HAP-1 (cell line): ENCODE results near the gene SH3BGRL3.
A peak's percentile ranks its signal among the peaks of the same experiment; 100 is the strongest.
"Not testable (repeated sequence)": the region's sequence is repeated elsewhere in the genome, so short reads cannot be mapped to it uniquely, and the experiment has no call there.

Source experiments
- DNase-seq, 2 experiments: peaks; one replicate each; pipeline ENCODE4 v3.0.0-alpha.2; 2016 to 2020; ENCODE audit warnings: low spot score in 2 of 2
- H3K27me3 ChIP-seq: fragments of 250-450 bp; sonication (Bioruptor Pico); 2 replicates; pipeline ENCODE4 v1.5.1; 2020; ENCODE audit warnings: low read depth, mild to moderate bottlenecking, moderate library complexity
- H3K36me3 ChIP-seq: fragments of 250-450 bp; sonication (Bioruptor Pico); replicated peaks from 2 replicates; pipeline ENCODE4 v1.5.1; 2020; ENCODE audit warnings: mild to moderate bottlenecking
- H3K4me1 ChIP-seq: fragments of 250-450 bp; sonication (Bioruptor Pico); 2 replicates; pipeline ENCODE4 v1.5.1; 2020; ENCODE audit warnings: mild to moderate bottlenecking
- H3K4me3 ChIP-seq: fragments of 250-450 bp; sonication (Bioruptor Pico); 2 replicates; pipeline ENCODE4 v1.5.1; 2020; ENCODE audit warnings: mild to moderate bottlenecking, moderate library complexity
- H3K9me3 ChIP-seq: fragments of 250-450 bp; sonication (Bioruptor Pico); 2 replicates; pipeline ENCODE4 v1.5.1; 2020; ENCODE audit warnings: mild to moderate bottlenecking, moderate library complexity
- in situ Hi-C: fragments of 300-500 bp; cut with MboI; formaldehyde crosslinking; loops from 3 replicates; pipeline ENCODE4 v1.14.3; 2020; ENCODE audit warnings: low sequenced_read_pairs, inconsistent platforms, mixed read lengths

Gene SH3BGRL3

DNA sequence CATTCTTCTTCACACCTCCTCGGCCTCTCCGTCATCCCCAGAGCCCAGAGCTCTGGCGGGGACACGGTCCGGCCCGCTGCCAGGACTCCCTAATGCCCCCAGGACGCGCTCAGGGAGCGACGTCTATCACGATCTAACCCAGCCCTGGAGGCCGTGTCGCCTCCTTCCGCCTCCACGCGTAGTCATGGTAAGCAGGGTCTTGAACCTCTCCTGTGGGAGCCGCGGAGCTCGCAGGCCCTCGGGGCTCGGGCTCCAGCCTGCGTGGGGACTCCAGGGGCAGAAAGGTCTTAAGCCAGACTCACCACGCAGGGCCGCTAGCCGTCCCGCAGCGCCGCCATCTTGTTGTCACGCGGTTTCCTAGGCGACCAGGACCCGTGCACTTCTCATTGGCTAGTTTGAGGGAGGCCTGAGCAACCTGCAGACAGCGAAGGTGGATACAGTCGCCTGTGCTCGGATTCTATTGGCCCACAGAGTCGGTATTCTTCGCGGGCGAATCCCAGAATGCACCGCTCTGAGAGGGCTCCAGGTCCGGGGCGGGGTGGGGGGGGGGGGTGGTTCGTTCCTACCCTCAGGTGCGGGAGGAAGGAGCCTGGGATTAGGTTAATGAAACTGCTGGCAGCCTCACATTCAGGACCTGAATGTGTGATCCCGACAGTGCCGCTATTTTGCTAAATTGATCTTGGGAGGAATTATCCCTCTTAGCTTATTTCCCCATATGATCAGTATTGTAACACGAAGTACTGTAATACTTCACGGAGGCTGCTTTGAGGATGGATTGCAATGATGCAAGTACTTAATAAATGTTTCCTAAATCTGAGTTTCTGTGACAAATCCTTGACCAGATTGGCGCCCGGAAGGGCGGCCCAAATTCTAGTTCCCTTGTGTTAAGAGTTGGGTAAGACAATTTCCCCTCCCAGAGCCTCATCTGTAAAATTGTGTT is 26.7 kb downstream of the SH3BGRL3 start, which contains the start of gene UBXN11:
Gene UBXN11 (minus strand): TSS at position 347 of the 940 bp plus-strand sequence. CDS start 3,753 bp downstream, outside the sequence.
- Histone ChIP-seq H3K36me3 (no peaks in the 10 kb centered on the region), H3K9me3 (no peaks in the 10 kb centered on the region), H3K4me1 (peaks cover 8% of the 10 kb centered on the region), H3K27me3 (no peaks in the 10 kb centered on the region), H3K4me3 (peak within 1 kb of the TSS; percentile 82)
- in situ Hi-C loops: no loop called here
- DNase-seq: peak; percentile 97 to 98

- Histone ChIP-seq H3K4me1 (peaks cover 8% of the 10 kb centered on the region), H3K36me3 (no peaks in the 10 kb centered on the region), H3K9me3 (no peaks in the 10 kb centered on the region), H3K4me3 (no peak overlapping the region), H3K27me3 (no peaks in the 10 kb centered on the region)
- no peak for DNase-seq
- in situ Hi-C loops: no loop called here
Observed at GRCh38 chr1:26307363-26307781, 27.5 kb downstream of the SH3BGRL3 start.

DNA sequence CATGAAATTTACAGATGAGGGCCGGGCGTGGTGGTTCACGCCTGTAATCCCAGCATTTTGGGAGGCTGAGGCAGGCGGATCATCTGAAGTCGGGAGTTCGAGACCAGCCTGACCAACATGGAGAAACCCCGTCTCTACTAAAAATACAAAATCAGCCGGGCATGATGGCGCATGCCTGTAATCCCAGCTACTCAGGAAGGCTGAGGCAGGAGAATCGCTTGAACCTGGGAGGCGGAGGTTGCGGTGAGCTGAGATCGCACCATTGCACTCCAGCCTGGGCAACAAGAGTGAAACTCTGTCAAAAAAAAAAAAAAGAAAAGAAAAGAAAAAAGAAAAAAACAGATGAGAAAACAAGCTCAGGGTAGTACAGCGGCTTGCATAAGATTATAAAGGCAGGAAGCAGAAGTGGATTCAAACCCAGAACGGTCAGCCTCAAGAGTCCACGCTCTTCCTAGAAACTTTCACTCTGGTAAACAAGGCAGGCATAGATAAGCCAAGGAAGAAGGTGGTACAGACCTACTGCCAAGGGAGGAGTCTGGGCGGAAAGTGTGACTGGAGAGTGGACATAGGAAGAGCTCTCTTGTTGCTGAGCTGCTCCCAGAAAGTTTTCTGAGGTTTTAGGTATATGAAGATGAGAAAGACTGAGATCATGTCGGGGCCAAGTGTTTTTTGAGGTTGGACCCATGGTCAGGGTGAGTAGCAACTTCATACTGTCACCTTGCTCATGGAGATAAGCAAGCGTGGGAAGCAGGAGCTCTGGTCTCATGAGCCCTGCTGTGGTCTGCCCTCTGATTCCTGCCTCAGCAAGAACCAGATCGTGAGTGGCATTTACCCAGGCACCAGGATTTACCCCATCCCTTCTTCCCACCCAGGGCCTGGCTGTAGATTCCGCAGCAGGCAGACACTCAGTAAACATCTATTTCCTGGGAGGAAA is 28.3 kb downstream of the SH3BGRL3 start:
- H3K9me3 ChIP-seq, H3K36me3 ChIP-seq, in situ Hi-C loops, DNase-seq, H3K4me1 ChIP-seq, H3K4me3 ChIP-seq, H3K27me3 ChIP-seq: not testable (repeated sequence)

DNA sequence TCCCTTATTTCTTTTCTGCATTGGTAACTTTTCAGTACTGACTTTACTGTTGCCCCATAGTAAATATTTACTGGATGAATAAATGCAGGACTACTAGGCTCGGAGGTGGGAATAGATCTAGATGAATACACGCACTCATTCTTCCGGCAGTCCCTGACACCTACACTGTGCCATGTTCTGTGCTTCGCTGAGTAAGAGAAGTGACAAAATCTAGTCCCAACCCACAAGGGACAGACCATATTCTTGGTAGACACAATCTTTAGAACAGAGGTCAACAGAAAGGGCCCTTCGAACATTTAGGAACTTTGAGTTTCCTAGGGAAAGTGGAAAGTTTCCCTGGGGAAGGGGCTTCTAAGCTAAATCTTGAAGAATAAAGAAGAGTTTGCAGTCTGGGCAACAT is 34.6 kb downstream of the SH3BGRL3 start:
- in situ Hi-C loops: no loop called here
- no peak for DNase-seq
- Histone ChIP-seq H3K4me3 (no peak overlapping the region), H3K27me3 (no peaks in the 10 kb centered on the region), H3K4me1 (no peaks in the 10 kb centered on the region), H3K36me3 (no peaks in the 10 kb centered on the region), H3K9me3 (no peaks in the 10 kb centered on the region)

- no peaks in the 10 kb centered on the region for H3K27me3 ChIP-seq
- no peaks in the 10 kb centered on the region for H3K4me1 ChIP-seq
- H3K36me3 ChIP-seq: no peaks in the 10 kb centered on the region
- DNase-seq: no peak
- no peak overlapping the region for H3K4me3 ChIP-seq
- H3K9me3 ChIP-seq: no peaks in the 10 kb centered on the region
- in situ Hi-C loops: no loop called here
Observed at GRCh38 chr1:26315874-26316850, 36.3 kb downstream of the SH3BGRL3 start.

DNA sequence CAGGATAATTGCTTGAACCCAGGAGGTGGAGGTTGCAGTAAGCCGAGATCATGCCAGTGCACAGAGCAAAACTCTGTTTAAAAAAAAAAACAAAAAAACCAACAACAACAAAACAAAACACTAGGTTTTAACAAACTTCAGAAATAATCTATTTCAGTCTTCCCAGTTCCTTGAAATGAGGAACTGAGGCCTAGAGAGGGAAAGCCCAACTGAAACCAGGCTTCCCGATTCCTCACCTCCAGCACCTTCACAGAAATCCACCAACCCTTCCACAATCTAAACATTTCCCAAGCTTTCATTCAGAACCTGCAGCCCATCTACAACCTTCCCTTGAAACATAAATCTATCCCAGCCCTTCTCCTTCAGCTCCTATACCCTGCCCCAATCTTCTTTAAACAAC is 37.3 kb downstream of the SH3BGRL3 start:
- Histone ChIP-seq H3K27me3 (no peaks in the 10 kb centered on the region), H3K36me3 (no peaks in the 10 kb centered on the region), H3K4me1 (no peaks in the 10 kb centered on the region), H3K9me3 (no peaks in the 10 kb centered on the region), H3K4me3 (no peak overlapping the region)
- DNase-seq: no peak
- in situ Hi-C loops: no loop called here

DNA sequence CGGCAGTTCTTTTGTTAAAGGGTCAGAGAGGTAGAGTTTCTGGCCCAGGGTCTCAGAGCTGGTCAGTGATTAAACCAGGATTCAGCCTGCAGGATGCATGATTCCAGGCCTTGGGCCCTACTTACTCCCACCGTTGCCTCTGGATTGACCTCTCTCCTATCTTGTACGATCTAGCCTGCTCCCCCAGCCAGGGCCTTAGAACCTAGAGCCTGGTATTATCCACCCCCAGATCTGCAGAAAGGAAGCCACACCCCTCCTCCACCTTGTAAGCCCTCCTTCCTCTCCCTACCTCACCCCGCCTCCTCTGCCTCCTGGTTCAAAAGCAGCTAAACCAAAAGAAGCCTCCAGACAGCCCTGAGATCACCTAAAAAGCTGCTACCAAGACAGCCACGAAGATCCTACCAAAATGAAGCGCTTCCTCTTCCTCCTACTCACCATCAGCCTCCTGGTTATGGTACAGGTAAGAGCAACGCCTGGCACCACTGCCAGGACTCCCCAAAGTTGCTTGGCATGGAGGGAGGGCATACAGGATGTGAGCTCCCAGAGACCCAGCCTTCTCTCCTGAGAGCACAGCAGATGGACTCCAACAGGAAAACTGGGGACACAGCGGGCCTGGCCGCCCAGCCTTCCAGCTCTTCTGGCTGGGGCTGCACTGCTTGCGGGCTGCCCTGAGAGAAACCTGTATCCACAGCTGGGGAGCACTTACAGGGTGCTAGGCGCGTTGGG is 37.9 kb downstream of the SH3BGRL3 start, which contains the start of gene CD52:
Gene CD52 (plus strand): TSS at position 347 of the 726 bp plus-strand sequence. CDS start 60 bp downstream, at position 407.
- no peak for DNase-seq
- Histone ChIP-seq H3K27me3 (no peaks in the 10 kb centered on the region), H3K4me3 (no peak within 1 kb of the TSS), H3K4me1 (no peaks in the 10 kb centered on the region), H3K36me3 (no peaks in the 10 kb centered on the region), H3K9me3 (no peaks in the 10 kb centered on the region)
- in situ Hi-C loops: no loop called here

GRCh38 chr1:26318338-26319064 is 38.6 kb downstream of the SH3BGRL3 start:
- no peaks in the 10 kb centered on the region for H3K36me3 ChIP-seq
- no peaks in the 10 kb centered on the region for H3K9me3 ChIP-seq
- H3K4me1 ChIP-seq: no peaks in the 10 kb centered on the region
- DNase-seq: no peak
- in situ Hi-C loops: no loop called here
- no peak overlapping the region for H3K4me3 ChIP-seq
- no peaks in the 10 kb centered on the region for H3K27me3 ChIP-seq

DNA sequence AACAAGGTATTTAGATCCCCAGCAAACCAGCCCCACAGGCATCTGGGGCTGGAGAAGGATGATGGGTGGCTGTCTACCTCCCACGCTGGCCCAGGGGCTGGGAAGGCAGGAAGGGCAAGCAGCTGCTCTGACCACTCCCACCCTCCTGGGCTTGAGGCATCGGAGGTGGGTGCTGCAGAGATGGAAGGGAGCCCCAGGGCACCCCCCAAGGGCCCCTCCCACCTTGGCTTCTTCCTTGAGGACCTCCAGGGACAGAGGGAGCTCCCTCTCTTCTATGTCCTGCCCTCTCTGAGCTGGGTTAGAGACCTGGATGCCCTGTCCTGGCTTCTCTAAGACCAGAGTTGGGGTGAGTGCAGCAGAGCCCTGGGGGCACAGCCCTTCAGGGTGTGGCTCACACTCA is 41.0 kb downstream of the SH3BGRL3 start:
- Histone ChIP-seq H3K27me3 (no peaks in the 10 kb centered on the region), H3K9me3 (no peaks in the 10 kb centered on the region), H3K4me3 (no peak overlapping the region), H3K36me3 (no peaks in the 10 kb centered on the region), H3K4me1 (no peaks in the 10 kb centered on the region)
- in situ Hi-C loops: no loop called here
- DNase-seq: no peak

DNA sequence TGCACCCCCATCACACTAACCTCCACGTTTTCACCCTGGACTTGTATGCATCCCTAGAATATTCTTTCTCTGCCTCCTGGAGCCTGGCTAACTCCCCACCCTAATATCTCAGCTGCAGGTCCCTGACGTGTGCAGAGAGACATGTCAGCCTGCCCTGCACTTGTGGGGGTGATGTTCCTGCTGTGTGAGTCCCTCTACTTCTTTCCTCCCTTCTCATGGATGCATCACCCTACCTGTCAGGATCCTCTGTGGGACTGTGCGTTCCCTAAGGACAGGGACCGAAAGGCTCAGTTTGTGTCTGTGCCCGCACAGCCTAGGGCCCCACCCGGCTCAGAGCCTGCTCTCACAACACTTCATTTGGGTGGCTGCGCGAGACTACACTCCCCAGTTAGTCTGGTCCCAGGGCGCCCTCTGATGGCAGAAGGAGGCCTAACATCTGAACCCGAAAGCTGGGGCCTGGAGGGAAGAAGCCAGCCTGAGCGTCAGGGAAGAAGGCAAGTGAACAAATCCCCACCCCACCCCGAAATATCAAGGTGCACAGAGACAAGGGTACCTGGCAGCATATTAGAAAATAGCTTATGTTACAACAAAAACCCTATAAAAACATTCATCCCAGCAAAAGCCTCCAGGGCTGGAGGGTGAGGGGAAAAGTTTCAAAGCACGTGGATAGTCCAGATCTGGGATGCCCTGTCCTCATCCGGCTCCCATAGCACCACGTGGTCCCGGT is 41.6 kb downstream of the SH3BGRL3 start:
- H3K4me1 ChIP-seq: no peaks in the 10 kb centered on the region

GRCh38 chr1:26322042-26322331 is 42.1 kb downstream of the SH3BGRL3 start:
- H3K27me3 ChIP-seq: no peaks in the 10 kb centered on the region
- H3K9me3 ChIP-seq: no peaks in the 10 kb centered on the region
- DNase-seq: no peak
- in situ Hi-C loops: no loop called here
- no peaks in the 10 kb centered on the region for H3K36me3 ChIP-seq
- H3K4me1 ChIP-seq: no peaks in the 10 kb centered on the region
- H3K4me3 ChIP-seq: no peak overlapping the region

More for the DNA sequence above, 41.6 kb downstream of the SH3BGRL3 start:
- H3K4me3 ChIP-seq: no peak overlapping the region
- DNase-seq: peak; percentile 68 to 94
- no peaks in the 10 kb centered on the region for H3K27me3 ChIP-seq
- no peaks in the 10 kb centered on the region for H3K36me3 ChIP-seq
- no peaks in the 10 kb centered on the region for H3K9me3 ChIP-seq
- in situ Hi-C loops: no loop called here
